ENCODE data around the gene NANOS2.

Gene NANOS2

DNA sequence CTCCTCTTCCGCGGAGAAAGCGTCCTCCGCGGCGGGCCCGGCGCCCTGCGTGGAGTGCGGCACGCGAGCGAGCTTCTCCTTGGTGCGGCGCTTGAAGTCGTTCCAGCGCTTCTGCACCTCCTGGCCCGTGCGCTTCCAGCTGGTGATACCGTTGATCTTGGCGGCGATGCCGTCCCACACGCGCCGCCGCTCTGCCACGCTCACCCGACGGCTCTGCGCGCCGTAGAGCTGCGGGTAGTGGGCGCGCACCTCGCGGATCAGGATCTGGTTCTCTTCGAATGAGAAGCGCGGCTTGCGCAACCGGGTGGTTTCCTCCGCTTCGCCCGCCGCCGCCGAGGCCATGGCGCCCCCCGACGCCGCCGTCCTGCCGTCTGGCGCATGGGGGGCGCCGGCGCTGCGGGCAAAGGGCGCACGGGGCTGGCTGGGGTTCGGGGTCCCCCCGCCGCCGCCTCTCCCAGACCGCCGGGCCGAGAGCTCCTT lies 13.1 kb downstream of the NANOS2 start:
- no peaks in the 10 kb centered on the region for H3K9me2 ChIP-seq (replicated peaks; ENCODE audit: control insufficient read depth, low read length)
- H3K27me3 ChIP-seq (ENCODE audit: control insufficient read depth, low read length): no peaks in the 10 kb centered on the region
- TF ChIP-seq EZH2phosphoT487 (IDR thresholded peaks at IDR 0.05; ENCODE audit: borderline replicate concordance, low read length) (no peak), CTCF (IDR thresholded peaks at IDR 0.05; ENCODE audit: low read depth, low read length, poor library complexity, severe bottlenecking) (no peak)
- no peak overlapping the region for H3K27ac ChIP-seq (ENCODE audit: low read depth, low read length)
- H3K9me3 ChIP-seq (ENCODE audit: control insufficient read depth, insufficient read depth, low read length): no peaks in the 10 kb centered on the region
- H3K36me3 ChIP-seq (ENCODE audit: control insufficient read depth, low read length): peaks cover 30% of the 10 kb centered on the region
- no peaks in the 10 kb centered on the region for H3F3A ChIP-seq (ENCODE audit: control insufficient read depth, insufficient read depth)
- peaks cover 24% of the 10 kb centered on the region for H3K4me1 ChIP-seq (ENCODE audit: control insufficient read depth, low read length)
- H3K4me3 ChIP-seq (ENCODE audit: low read length): peak overlapping the region; percentile 88
- peak overlapping the region; percentile 85 for H3K4me2 ChIP-seq (ENCODE audit: low read length)
- H4K20me1 ChIP-seq (ENCODE audit: control insufficient read depth, insufficient read depth, low read depth, low read length): no peaks in the 10 kb centered on the region
- peaks cover 27% of the 10 kb centered on the region for H3K79me2 ChIP-seq (ENCODE audit: control insufficient read depth, low read length)

GRCh38 chr19:45900738-45901431 lies 13.7 kb downstream of the NANOS2 start:
- peaks cover 30% of the 10 kb centered on the region for H3K36me3 ChIP-seq (ENCODE audit: control insufficient read depth, low read length)
- peak overlapping the region; percentile 85 for H3K4me2 ChIP-seq (ENCODE audit: low read length)
- H3K27ac ChIP-seq (ENCODE audit: low read depth, low read length): no peak overlapping the region
- H4K20me1 ChIP-seq (ENCODE audit: control insufficient read depth, insufficient read depth, low read depth, low read length): no peaks in the 10 kb centered on the region
- H3K9me3 ChIP-seq (ENCODE audit: control insufficient read depth, insufficient read depth, low read length): no peaks in the 10 kb centered on the region
- TF ChIP-seq CTCF (IDR thresholded peaks at IDR 0.05; ENCODE audit: low read depth, low read length, poor library complexity, severe bottlenecking) (no peak), EZH2phosphoT487 (IDR thresholded peaks at IDR 0.05; ENCODE audit: borderline replicate concordance, low read length) (no peak)
- H3F3A ChIP-seq (ENCODE audit: control insufficient read depth, insufficient read depth): no peaks in the 10 kb centered on the region
- no peaks in the 10 kb centered on the region for H3K27me3 ChIP-seq (ENCODE audit: control insufficient read depth, low read length)
- H3K4me3 ChIP-seq (ENCODE audit: low read length): peak overlapping the region; percentile 88
- H3K4me1 ChIP-seq (ENCODE audit: control insufficient read depth, low read length): peaks cover 24% of the 10 kb centered on the region
- peaks cover 27% of the 10 kb centered on the region for H3K79me2 ChIP-seq (ENCODE audit: control insufficient read depth, low read length)
- no peaks in the 10 kb centered on the region for H3K9me2 ChIP-seq (replicated peaks; ENCODE audit: control insufficient read depth, low read length)

DNA sequence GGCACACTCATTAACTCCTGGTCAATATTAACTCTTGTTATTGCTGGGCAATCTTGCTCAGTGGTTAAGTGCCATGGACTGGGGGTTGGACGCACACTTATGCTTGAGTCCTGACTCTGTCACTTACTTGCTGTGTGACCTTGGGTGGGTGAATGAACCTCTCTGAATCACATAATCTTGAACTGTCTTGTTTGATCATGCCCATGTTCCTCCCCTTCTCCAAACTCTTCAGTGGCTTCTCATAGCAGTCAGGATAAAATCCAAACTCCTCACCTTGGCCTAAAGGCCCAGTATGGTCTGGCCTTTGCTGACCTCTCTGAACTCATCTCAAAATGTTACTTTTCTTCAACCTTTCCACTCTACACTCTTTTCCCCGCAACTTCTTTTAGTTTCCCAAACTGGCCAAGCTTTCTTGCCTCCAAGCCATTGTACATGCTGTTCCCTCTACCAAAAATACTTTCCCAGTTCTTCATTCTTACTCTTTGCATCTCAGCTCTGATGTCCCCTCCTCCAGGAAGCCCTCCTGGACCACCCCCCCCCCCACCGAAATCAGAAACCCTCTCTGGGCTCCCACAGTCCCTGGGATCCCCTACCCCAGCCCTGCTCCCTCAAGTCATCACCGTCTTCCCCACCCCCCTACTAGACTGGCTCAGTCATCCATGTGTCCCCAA lies 14.5 kb downstream of the NANOS2 start:
- Histone ChIP-seq H3K79me2 (ENCODE audit: control insufficient read depth, low read length) (peaks cover 27% of the 10 kb centered on the region), H3K36me3 (ENCODE audit: control insufficient read depth, low read length) (peaks cover 32% of the 10 kb centered on the region), H3K27me3 (ENCODE audit: control insufficient read depth, low read length) (no peaks in the 10 kb centered on the region), H3K9me2 (replicated peaks; ENCODE audit: control insufficient read depth, low read length) (no peaks in the 10 kb centered on the region), H3K4me3 (ENCODE audit: low read length) (no peak overlapping the region), H3K4me2 (ENCODE audit: low read length) (peak overlapping the region; percentile 85; the same call in 1 of the 2 replicates), H3K4me1 (ENCODE audit: control insufficient read depth, low read length) (peaks cover 31% of the 10 kb centered on the region), H3K27ac (ENCODE audit: low read depth, low read length) (no peak overlapping the region), H3F3A (ENCODE audit: control insufficient read depth, insufficient read depth) (no peaks in the 10 kb centered on the region), H4K20me1 (ENCODE audit: control insufficient read depth, insufficient read depth, low read depth, low read length) (no peaks in the 10 kb centered on the region), H3K9me3 (ENCODE audit: control insufficient read depth, insufficient read depth, low read length) (no peaks in the 10 kb centered on the region)
- TF ChIP-seq EZH2phosphoT487 (IDR thresholded peaks at IDR 0.05; ENCODE audit: borderline replicate concordance, low read length) (no peak), CTCF (IDR thresholded peaks at IDR 0.05; ENCODE audit: low read depth, low read length, poor library complexity, severe bottlenecking) (no peak)

Data from DOHH2 (cell line).